Gastroesophageal sphincter (tissue), 4 donors: Measurements from ENCODE around the gene PRM1. TPM values are rescaled to one million over a fixed set of nuclear protein-coding genes. Genes with fewer than 3 reads are reported as not detected.
"Not testable (repeated sequence)": the region's sequence is repeated elsewhere in the genome, so short reads cannot be mapped to it uniquely, and the experiment has no call there.

Experiments
- ATAC-seq: fragments of 150-250 bp; one replicate; pipeline ENCODE4 v1.9.1; 2016; ENCODE audit warnings: mild to moderate bottlenecking, moderate library complexity
- H3K27ac ChIP-seq, 4 donors: fragments of 200-600 bp; sonication (generic) in 3 of 4; 1 replicate in 3 of 4; 2 replicates in 1 of 4; pipeline ENCODE4 v1.5.1; 2016 to 2019
- H3K27me3 ChIP-seq: fragments of 200-600 bp; sonication (generic); one replicate; pipeline ENCODE4 v1.5.1; 2019
- H3K36me3 ChIP-seq, 2 donors: fragments of 200-600 bp; sonication (generic); one replicate each; pipeline ENCODE4 v1.5.1; 2019; ENCODE audit warnings: control low read depth in 1 of 2
- H3K4me1 ChIP-seq, 3 donors: fragments of 200-600 bp; sonication (generic); 1 replicate in 2 of 3; 2 replicates in 1 of 3; pipeline ENCODE4 v1.5.1; 2016 to 2019; ENCODE audit warnings: control low read depth in 2 of 3
- H3K4me3 ChIP-seq, 2 donors: fragments of 200-600 bp; sonication (generic); one replicate each; pipeline ENCODE4 v1.5.1; 2019; ENCODE audit warnings: mild to moderate bottlenecking in 1 of 2, moderate library complexity in 1 of 2
- H3K9me3 ChIP-seq, 3 donors: fragments of 200-600 bp; sonication (generic); one replicate each; pipeline ENCODE4 v1.5.1; 2017 to 2019; ENCODE audit warnings: control low read depth in 2 of 3
- CTCF ChIP-seq, 4 experiments: fragments of 200-600 bp in 2 of 4; fragments of 450-650 bp in 2 of 4; sonication (generic) in 1 of 4; IDR thresholded peaks; one replicate each; pipeline ENCODE4 v1.5.1; 2017 to 2019; ENCODE audit warnings: antibody characterized with exemption in 4 of 4, mild to moderate bottlenecking in 2 of 4, moderate library complexity in 2 of 4
- EP300 ChIP-seq: sonication (generic); formaldehyde crosslinking; IDR thresholded peaks from one replicate; pipeline ENCODE4 v1.6.1; 2017; ENCODE audit warnings: antibody characterized with exemption, mild to moderate bottlenecking
- POLR2A ChIP-seq, 2 donors: fragments of 450-650 bp; IDR thresholded peaks; one replicate each; pipeline ENCODE4 v1.6.1; 2017; ENCODE audit warnings: antibody characterized with exemption in 2 of 2, mild to moderate bottlenecking in 2 of 2, moderate library complexity in 1 of 2
- POLR2AphosphoS5 ChIP-seq: sonication (generic); formaldehyde crosslinking; IDR thresholded peaks from one replicate; pipeline ENCODE4 v1.6.1; 2017; ENCODE audit warnings: antibody characterized with exemption
- WGBS, 2 donors: methylation state at CpG; one replicate each; pipeline ENCODE4 v1.1.5; 2018; ENCODE audit warnings: low coverage in 1 of 2; 5-methylcytosine and 5-hydroxymethylcytosine counted together
- total RNA-seq, 4 donors: library from RNA; depleted of rRNA; stranded (reverse); fragments of >200 nt; gene quantifications; one replicate each; pipeline ENCODE4 v1.1.0, GENCODE V29; 2016

Gene PRM1
- total RNA-seq, 4 donors from 2014 or later, result not detected

- no peaks in the 10 kb centered on the region for H3K36me3 ChIP-seq
- no peaks in the 10 kb centered on the region for H3K27me3 ChIP-seq
- H3K4me3 ChIP-seq, result no peak overlapping the region
- no peak for ATAC-seq
- H3K9me3 ChIP-seq, result no peaks in the 10 kb centered on the region
- WGBS, 2 donors, result 57 to 83% methylated on average over 8 to 10 of the region's 10 CpGs
- no peaks in the 10 kb centered on the region for H3K4me1 ChIP-seq
- no peak overlapping the region for H3K27ac ChIP-seq
- TF ChIP-seq POLR2AphosphoS5 (no peak), CTCF (IDR thresholded peaks at IDR 0.05) (no peak)
Measured at GRCh38 chr16:11291091-11291703, 10.1 kb upstream of the PRM1 start.

- TF ChIP-seq EP300, result no peak
- TF ChIP-seq POLR2A (IDR thresholded peaks at IDR 0.05), result no peak
- no peak for TF ChIP-seq CTCF (IDR thresholded peaks at IDR 0.05)
- no peak for TF ChIP-seq POLR2AphosphoS5
- H3K36me3 ChIP-seq, result no peaks in the 10 kb centered on the region
Measured at GRCh38 chr16:11290102-11290893, 9.2 kb upstream of the PRM1 start.

GRCh38 chr16:11289696-11290095 lies 8.6 kb upstream of the PRM1 start:
- not testable (repeated sequence) for H3K4me3 ChIP-seq, H3K9me3 ChIP-seq, H3K27ac ChIP-seq, ATAC-seq, H3K4me1 ChIP-seq, H3K36me3 ChIP-seq, H3K27me3 ChIP-seq
- 89% methylated on average over 4 of the region's 4 CpGs; no CpG with 5 or more reads in 1 of the 2 donors for WGBS, 2 donors

More at GRCh38 chr16:11290102-11290893, 9.2 kb upstream of the PRM1 start:
- H3K27me3 ChIP-seq, result no peaks in the 10 kb centered on the region
- H3K27ac ChIP-seq, result no peak overlapping the region
- no peak overlapping the region for H3K4me3 ChIP-seq
- H3K9me3 ChIP-seq, result no peaks in the 10 kb centered on the region
- H3K4me1 ChIP-seq, result no peaks in the 10 kb centered on the region
- 90 to 94% methylated on average over 6 to 7 of the region's 8 CpGs for WGBS, 2 donors
- ATAC-seq, result no peak

- Histone ChIP-seq H3K4me3 (no peak overlapping the region), H3K27me3 (no peaks in the 10 kb centered on the region), H3K4me1 (no peaks in the 10 kb centered on the region), H3K36me3 (no peaks in the 10 kb centered on the region), H3K9me3 (no peaks in the 10 kb centered on the region), H3K27ac (no peak overlapping the region)
- WGBS, 2 donors, result 100% methylated on average over 2 of the region's 2 CpGs; no CpG with 5 or more reads in 1 of the 2 donors
- ATAC-seq, result no peak
- TF ChIP-seq POLR2AphosphoS5 (no peak), CTCF (IDR thresholded peaks at IDR 0.05) (no peak), EP300 (no peak), POLR2A (IDR thresholded peaks at IDR 0.05) (no peak)
Measured at GRCh38 chr16:11289202-11289601, 8.1 kb upstream of the PRM1 start.

- WGBS, 2 donors, result 60 to 85% methylated on average over 1 to 2 of the region's 2 CpGs
- H3K4me3 ChIP-seq, result no peak overlapping the region
- peaks cover 0 to 4% (median 0%) of the 10 kb centered on the region in 3 donors for H3K4me1 ChIP-seq
- ATAC-seq, result no peak
- no peak overlapping the region for H3K27ac ChIP-seq
- H3K9me3 ChIP-seq, result no peaks in the 10 kb centered on the region
- no peaks in the 10 kb centered on the region for H3K36me3 ChIP-seq
- H3K27me3 ChIP-seq, result no peaks in the 10 kb centered on the region
- TF ChIP-seq POLR2A (IDR thresholded peaks at IDR 0.05) (no peak), POLR2AphosphoS5 (no peak), EP300 (no peak), CTCF (IDR thresholded peaks at IDR 0.05) (no peak)
Measured at GRCh38 chr16:11285842-11286241, 4.7 kb upstream of the PRM1 start.
